B cell (primary cell): ENCODE results near the gene LIME1.

Source experiments
- EZH2 ChIP-seq: IDR thresholded peaks from 2 replicates; pipeline ENCODE4 v1.6.1; 2012; ENCODE audit warnings: borderline replicate concordance, low read depth, mild to moderate bottlenecking, moderate library complexity, low read length; ENCODE audit not compliant: insufficient read depth, poor library complexity, severe bottlenecking
- TF ChIP-seq, protein P1 (sequence below): fragments of 200-600 bp; IDR thresholded peaks from one replicate; pipeline ENCODE4 v1.8.0; 2022; ENCODE audit warnings: antibody characterized with exemption, mild to moderate bottlenecking

DNA sequence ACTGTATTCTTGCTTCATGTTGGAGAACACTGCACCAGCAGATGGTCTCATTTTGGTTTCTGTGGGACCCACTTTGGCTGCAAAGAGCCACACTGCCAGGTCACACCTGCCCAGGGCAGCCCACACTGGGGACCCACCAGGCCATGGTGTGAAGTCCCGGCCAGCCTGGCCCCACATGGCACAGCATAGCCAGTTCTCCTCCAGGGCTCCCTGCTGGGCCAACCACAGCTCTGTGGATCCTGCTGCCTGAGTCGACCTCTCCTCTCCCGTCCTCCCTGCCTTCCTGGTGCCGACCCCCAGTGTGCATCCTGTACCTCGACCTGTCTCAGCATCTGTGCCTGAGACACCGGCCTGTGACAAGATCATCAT, 31.7 kb upstream of the LIME1 start:
- TF ChIP-seq, protein P1, sequence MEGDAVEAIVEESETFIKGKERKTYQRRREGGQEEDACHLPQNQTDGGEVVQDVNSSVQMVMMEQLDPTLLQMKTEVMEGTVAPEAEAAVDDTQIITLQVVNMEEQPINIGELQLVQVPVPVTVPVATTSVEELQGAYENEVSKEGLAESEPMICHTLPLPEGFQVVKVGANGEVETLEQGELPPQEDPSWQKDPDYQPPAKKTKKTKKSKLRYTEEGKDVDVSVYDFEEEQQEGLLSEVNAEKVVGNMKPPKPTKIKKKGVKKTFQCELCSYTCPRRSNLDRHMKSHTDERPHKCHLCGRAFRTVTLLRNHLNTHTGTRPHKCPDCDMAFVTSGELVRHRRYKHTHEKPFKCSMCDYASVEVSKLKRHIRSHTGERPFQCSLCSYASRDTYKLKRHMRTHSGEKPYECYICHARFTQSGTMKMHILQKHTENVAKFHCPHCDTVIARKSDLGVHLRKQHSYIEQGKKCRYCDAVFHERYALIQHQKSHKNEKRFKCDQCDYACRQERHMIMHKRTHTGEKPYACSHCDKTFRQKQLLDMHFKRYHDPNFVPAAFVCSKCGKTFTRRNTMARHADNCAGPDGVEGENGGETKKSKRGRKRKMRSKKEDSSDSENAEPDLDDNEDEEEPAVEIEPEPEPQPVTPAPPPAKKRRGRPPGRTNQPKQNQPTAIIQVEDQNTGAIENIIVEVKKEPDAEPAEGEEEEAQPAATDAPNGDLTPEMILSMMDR = no peak
- no peak for TF ChIP-seq EZH2
